Cerebellar cortex (tissue), 1 donor: ENCODE measurements around the gene NUDC.
"Not testable (repeated sequence)": the region's sequence is repeated elsewhere in the genome, so short reads cannot be mapped to it uniquely, and the experiment has no call there.

Experiments
- DNase-seq: peaks from one replicate; pipeline ENCODE4 v3.0.0-alpha.2; 2015; ENCODE audit warnings: low spot score

The NUDC gene

GRCh38 chr1:26989403-26990109 lies 68.0 kb downstream of the NUDC start:
- not testable (repeated sequence) for DNase-seq

DNA sequence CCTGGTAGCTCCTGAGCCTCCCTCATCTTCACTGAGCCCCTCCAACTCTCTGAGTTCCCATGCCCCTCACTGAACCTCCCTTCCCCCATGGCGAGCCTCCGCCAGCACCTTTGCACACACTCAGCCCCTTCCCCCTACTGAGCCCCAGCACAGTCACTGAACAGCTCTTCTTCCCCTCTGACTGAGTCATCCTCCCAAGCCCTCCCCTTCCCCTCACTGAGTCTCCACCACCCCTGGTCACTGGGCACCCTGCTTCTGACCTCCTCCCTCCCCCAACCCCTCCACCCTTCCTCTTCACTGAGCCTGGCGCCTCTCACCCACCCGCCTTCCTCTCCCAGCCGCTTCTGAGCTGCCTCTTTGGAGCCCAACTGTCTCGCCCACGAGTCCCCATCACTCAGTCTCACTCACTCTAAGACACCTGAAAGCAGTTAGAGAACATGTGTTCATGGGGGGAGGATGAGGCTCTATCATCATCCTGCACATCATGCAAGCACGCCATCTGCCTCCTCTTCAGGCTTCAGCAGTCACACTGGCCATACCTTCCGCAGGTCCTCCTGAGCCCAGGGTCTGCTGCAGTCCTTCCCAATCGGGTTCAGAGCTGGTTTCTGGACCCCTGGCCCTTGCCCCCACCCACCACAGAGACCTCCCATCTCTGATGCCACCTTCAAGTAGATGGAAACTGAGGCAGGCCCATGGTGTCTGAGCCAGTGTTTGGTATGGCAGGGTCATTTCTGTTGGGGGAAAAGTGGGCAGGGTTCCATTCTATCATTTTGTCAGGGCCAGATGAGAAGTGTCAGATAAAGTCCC lies 70.0 kb downstream of the NUDC start:
- DNase-seq: no peak

DNA sequence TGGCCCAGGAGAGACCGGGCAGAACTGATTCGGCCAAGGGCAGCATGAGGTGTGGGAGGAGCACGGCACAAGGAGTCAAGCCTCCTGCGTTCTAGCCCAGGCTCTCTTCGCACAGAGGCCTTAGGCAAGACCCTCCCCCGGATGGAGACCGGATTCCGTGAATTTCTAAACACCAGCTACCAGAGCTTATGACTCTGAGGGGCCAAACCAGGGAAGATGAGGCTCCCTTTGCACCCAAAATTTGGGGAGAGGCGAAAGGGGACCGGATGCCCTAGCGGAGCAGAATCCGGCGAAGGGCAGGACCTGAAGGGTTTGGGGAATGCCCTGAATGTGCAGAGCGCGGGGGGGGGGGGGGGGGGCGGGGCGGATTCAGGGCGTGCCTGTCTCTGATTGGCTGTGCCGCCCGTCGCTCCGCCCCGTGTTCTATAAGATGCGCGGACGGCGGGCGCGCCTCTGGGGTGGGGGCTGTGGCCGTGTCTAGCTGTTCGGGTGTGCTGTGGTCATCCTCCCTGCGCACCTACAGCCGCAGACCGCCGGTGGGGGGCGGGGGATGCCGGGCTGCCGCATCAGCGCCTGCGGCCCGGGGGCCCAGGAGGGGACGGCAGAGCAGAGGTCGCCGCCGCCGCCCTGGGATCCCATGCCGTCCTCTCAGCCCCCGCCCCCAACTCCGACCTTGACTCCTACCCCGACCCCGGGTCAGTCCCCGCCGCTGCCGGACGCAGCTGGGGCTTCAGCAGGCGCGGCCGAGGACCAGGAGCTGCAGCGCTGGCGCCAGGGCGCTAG lies 71.9 kb downstream of the NUDC start, which contains the start of gene TRNP1:
TSS of gene TRNP1 (plus strand) at position 456 of the 783 bp plus-strand sequence. CDS start at position 551, 95 bp downstream.
- DNase-seq: peak; percentile 90

GRCh38 chr1:26994020-26994786 lies 72.7 kb downstream of the NUDC start:
- DNase-seq: no peak

GRCh38 chr1:26994787-26995517 lies 73.4 kb downstream of the NUDC start:
- DNase-seq: no peak

- DNase-seq: no peak
Observed at GRCh38 chr1:26996024-26996423, 74.5 kb downstream of the NUDC start.
